Left lung (tissue), 10 donors: Measurements from ENCODE around the gene HOXC6. TPM values are rescaled to one million over a fixed set of nuclear protein-coding genes. Genes with fewer than 3 reads are reported as not detected.

Experiments
- ATAC-seq: fragments of 200-7000 bp; cut with Tn5 transposase; one replicate; pipeline ENCODE4 v1.9.1; 2020; ENCODE audit warnings: moderate library complexity
- DNase-seq, 4 donors: peaks; one replicate each; pipeline ENCODE4 v3.0.0-alpha.2; 2013 to 2020
- H3K27ac ChIP-seq, 2 donors: fragments of 200-600 bp; sonication (generic) in 1 of 2; one replicate each; pipeline versions ENCODE4 v1.5.0 to v1.8.0; 2020 to 2021
- H3K27me3 ChIP-seq, 2 donors: fragments of 200-600 bp; sonication (generic) in 1 of 2; one replicate each; pipeline versions ENCODE4 v1.5.0 to v1.8.0; 2020 to 2021
- H3K36me3 ChIP-seq, 2 donors: fragments of 200-600 bp; sonication (generic) in 1 of 2; one replicate each; pipeline versions ENCODE4 v1.5.0 to v1.8.0; 2020 to 2021
- H3K4me1 ChIP-seq, 2 donors: fragments of 200-600 bp; one replicate each; pipeline ENCODE4 v1.8.0; 2021
- H3K4me3 ChIP-seq, 2 donors: fragments of 200-600 bp; sonication (generic) in 1 of 2; one replicate each; pipeline versions ENCODE4 v1.5.0 to v1.8.0; 2020 to 2021; ENCODE audit warnings: mild to moderate bottlenecking in 1 of 2
- H3K9me3 ChIP-seq, 2 donors: fragments of 200-600 bp; sonication (generic) in 1 of 2; one replicate each; pipeline versions ENCODE4 v1.5.0 to v1.8.0; 2020 to 2021
- intact Hi-C, 2 donors: fragments of 100-400 bp; cut with DNase I; formaldehyde crosslinking; loops; one replicate each; pipeline versions ENCODE4 v1.11.2 to v1.14.2; 2022
- polyA plus RNA-seq, 6 donors: library from polyadenylated mRNA; unstranded; fragments of 120-200 nt; gene quantifications; one replicate each; pipeline ENCODE4 v1.2.1, GENCODE V29; 2013; ENCODE audit not compliant: insufficient read length in 6 of 6
- total RNA-seq, 2 donors: library from RNA; stranded (reverse); fragmentation: NEBNext Ultra II Directional; extraction: Animal tissue kit (Norgen Biotek cat#: 25700); gene quantifications; one replicate each; pipeline ENCODE4 v1.2.1, GENCODE V29; 2021
- TF ChIP-seq, protein P1 (sequence below), 2 donors: fragments of 200-600 bp; sonication (generic) in 1 of 2; IDR thresholded peaks; one replicate each; pipeline versions ENCODE4 v1.5.0 to v1.8.0; 2021; ENCODE audit warnings: antibody characterized with exemption in 2 of 2
- donor health status: DM: no; HTN: yes; CAD: no.
- donor health status: DM: no; HTN: no; CAD: no.

The HOXC6 gene
- total and polyA plus RNA-seq, 8 donors: 0.93 to 3.2 (median 2.1) TPM

DNA sequence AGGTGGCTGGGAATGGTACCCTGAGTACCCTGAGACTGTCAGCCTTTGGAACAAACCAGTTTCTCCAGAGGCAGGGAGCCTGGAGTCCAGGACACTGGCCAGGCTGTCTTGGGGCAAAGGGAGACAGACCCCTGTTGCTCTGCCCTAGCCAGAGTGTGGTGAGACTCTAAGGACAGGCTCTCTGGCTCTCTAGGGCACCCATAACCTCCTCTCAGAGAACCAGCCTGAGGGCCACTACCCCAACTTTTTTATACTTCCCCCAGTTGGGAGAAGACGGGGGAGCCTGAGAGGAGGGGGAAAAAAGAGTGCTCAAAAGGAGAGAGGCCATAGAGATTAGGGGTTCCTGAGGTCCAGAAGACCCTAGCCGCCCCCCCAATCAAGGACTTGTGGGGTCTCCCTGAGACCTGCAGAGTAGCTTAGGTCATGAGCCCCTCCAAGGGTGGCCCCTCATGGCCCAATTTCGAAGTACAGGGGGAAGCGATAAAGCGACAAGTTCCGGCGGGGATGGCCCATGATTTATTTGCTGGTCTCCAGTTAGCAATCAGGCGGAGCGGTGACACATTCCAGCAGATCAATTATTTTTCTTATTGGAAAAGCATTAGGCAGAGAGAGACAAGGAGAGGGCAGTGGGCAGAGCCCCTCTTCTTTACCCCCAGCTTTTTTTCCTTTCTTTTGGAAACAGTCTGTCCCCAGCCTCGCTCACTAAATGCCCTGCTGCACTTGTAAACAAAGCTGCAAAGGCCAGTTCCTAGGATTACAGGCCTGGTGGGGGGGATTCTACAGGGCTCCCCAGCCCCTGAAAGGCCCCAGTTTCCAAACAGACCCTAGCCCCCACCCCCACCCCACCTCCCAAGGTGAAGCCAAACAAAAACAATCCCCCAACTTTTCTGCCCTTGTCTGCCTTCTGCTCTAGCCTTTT, 17.9 kb upstream of the HOXC6 start:
- H3K4me1 ChIP-seq: peaks cover 6 to 33% of the 10 kb centered on the region in 2 donors
- TF ChIP-seq, protein P1, sequence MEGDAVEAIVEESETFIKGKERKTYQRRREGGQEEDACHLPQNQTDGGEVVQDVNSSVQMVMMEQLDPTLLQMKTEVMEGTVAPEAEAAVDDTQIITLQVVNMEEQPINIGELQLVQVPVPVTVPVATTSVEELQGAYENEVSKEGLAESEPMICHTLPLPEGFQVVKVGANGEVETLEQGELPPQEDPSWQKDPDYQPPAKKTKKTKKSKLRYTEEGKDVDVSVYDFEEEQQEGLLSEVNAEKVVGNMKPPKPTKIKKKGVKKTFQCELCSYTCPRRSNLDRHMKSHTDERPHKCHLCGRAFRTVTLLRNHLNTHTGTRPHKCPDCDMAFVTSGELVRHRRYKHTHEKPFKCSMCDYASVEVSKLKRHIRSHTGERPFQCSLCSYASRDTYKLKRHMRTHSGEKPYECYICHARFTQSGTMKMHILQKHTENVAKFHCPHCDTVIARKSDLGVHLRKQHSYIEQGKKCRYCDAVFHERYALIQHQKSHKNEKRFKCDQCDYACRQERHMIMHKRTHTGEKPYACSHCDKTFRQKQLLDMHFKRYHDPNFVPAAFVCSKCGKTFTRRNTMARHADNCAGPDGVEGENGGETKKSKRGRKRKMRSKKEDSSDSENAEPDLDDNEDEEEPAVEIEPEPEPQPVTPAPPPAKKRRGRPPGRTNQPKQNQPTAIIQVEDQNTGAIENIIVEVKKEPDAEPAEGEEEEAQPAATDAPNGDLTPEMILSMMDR (IDR thresholded peaks at IDR 0.05): no peak
- ATAC-seq (no peak), DNase-seq (no peak)
- intact Hi-C loops: loop anchor here in 1 of 2 donors (5.0 kb wide), 1 partner anchor 182 kb away; no protein-coding TSS in a partner anchor
- H3K4me3 ChIP-seq: no peak overlapping the region
- no peaks in the 10 kb centered on the region for H3K9me3 ChIP-seq
- H3K36me3 ChIP-seq: no peaks in the 10 kb centered on the region
- peaks cover 89 to 98% of the 10 kb centered on the region in 2 donors for H3K27me3 ChIP-seq
- no peak overlapping the region for H3K27ac ChIP-seq

DNA sequence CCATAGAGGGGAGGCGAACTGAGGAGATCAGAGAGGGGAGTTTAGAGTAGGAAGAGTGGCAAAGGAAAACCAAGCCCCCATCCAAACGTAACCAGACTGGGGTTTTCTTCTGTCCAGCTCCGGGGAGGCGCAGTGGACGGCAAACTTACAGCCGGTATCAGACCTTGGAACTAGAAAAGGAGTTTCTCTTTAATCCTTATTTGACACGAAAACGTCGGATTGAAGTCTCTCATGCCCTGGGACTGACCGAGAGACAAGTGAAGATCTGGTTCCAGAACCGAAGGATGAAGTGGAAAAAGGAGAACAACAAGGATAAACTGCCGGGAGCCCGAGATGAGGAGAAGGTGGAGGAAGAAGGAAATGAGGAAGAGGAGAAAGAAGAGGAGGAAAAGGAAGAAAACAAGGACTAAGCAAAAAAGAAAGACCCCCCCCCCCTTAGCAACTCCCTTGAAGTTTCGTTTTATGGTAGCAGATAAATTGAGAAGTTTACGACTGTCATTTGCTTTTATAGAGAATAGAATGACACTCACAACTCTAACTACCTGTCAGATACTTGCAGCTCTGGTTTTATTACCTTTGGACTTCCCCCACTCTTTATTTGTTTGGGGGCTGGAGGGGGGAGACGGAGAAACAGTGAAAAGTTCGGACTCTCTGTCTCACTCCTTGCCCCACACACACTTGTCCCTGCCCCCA, 17.1 kb upstream of the HOXC6 start:
- H3K36me3 ChIP-seq: no peaks in the 10 kb centered on the region
- no peaks in the 10 kb centered on the region for H3K9me3 ChIP-seq
- H3K27me3 ChIP-seq: peaks cover 91 to 98% of the 10 kb centered on the region in 2 donors
- H3K4me1 ChIP-seq: peaks cover 4 to 27% of the 10 kb centered on the region in 2 donors
- TF ChIP-seq, protein P1 (IDR thresholded peaks at IDR 0.05): no peak
- H3K4me3 ChIP-seq: no peak overlapping the region
- intact Hi-C loops: loop anchor here in 1 of 2 donors (5.0 kb wide), 1 partner anchor 181 kb away; no protein-coding TSS in a partner anchor
- ATAC-seq: no peak
- DNase-seq: no peak
- no peak overlapping the region for H3K27ac ChIP-seq

DNA sequence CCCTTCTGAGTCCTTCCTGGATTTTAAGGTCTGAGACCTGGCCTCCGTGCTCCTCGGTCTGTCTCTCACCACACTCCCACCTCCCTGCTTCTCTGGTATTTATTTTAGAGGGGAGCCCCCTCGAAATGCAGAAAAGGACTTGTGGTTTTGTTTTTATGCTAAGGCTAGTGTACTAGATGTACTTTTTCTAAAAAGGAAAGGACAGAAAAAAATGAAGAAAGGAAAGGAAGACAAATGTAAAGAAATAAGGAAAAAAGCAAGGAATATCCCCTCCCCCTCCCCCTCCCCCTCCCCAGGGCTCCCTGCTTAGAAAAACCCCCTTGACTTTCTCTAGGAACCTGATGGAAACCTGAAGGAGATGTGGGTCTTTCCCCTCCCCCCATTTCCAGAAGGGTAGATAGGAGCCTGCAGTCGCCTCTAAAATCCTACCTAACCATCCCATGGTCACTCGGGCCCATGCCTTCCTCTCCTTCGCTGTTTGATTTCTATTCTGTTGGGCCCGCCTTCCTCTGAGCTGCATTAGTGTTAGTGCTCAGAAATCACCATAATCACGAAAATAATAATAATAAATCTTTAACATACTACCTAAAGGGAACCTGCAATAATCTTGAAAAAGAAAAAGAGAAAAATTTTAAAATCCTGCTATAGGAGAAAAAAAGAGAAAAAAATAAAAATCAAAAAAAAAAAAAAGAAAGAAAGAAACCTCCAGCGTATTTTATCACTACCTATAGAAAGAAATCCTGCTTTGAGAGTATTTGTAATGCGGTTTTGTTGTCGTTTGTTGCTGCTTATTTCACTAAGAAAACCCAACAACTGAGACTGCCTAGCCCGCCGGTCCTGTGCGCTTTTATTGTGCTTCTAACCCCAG, 16.3 kb upstream of the HOXC6 start:
- H3K36me3 ChIP-seq: no peaks in the 10 kb centered on the region
- peaks cover 91 to 98% of the 10 kb centered on the region in 2 donors for H3K27me3 ChIP-seq
- no peak for DNase-seq
- intact Hi-C loops: loop anchor here in 1 of 2 donors (5.0 kb wide), 1 partner anchor 180 kb away; no protein-coding TSS in a partner anchor
- no peaks in the 10 kb centered on the region for H3K9me3 ChIP-seq
- no peak for ATAC-seq
- TF ChIP-seq, protein P1 (IDR thresholded peaks at IDR 0.05): no peak
- H3K27ac ChIP-seq: no peak overlapping the region
- H3K4me1 ChIP-seq: peaks cover 0 to 19% of the 10 kb centered on the region in 2 donors
- no peak overlapping the region for H3K4me3 ChIP-seq

DNA sequence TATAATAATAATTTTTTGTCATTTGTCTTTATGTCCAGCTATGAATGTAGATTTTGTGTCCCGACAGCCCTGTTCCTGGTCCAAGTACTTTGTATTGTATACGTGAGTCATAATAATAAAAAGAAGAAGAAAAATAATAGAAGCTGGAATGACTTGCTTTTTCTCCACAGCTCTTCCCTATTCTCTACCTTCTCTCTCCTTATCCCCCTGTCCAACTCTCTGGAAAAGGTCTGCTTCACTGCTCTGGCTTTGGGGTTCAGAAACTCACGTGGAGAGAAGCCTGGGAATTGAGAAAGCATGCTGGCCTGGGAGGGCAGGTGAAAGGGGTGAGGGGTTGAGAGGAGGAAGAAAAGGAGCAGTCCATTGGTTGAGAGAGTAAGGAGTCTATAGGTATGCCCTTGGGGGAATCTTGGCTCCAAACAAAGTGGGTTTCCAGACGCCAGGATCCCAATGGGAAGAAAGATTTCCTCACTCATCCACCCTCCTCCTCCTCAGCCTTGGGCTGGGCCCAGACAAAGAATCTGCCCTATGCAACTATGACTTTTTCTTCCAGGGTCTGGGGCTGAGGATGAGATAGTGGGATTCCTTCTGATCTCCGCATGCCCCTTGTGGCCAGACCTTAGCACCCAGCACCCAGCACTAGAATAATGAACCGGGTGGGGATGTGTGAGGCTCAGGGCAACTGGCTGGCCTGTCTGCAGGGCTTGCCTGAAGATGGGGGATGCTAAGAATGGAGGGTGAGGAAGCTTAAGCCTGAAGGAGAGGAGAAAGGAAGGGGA, 15.4 kb upstream of the HOXC6 start:
- Histone ChIP-seq H3K4me1 (peaks cover 0 to 23% of the 10 kb centered on the region in 2 donors), H3K4me3 (no peak overlapping the region), H3K36me3 (no peaks in the 10 kb centered on the region), H3K27me3 (peaks cover 89 to 98% of the 10 kb centered on the region in 2 donors), H3K27ac (no peak overlapping the region), H3K9me3 (no peaks in the 10 kb centered on the region)
- intact Hi-C loops: loop anchor here in 1 of 2 donors (5.0 kb wide), 1 partner anchor 179 kb away; no protein-coding TSS in a partner anchor
- DNase-seq: no peak
- TF ChIP-seq, protein P1 (IDR thresholded peaks at IDR 0.05): no peak
- ATAC-seq: no peak
